ACC112 (cell line): Measurements from ENCODE around the gene GATAD2A.

Source experiments
- H2AFZ ChIP-seq: fragments of 200-600 bp; sonication (generic); one replicate; pipeline ENCODE4 v1.6.0; 2017; ENCODE audit warnings: antibody characterized with exemption, low read length; ENCODE audit not compliant: unreplicated experiment
- H3K27ac ChIP-seq: fragments of 200-600 bp; sonication (generic); 2 replicates; pipeline ENCODE4 v1.5.1; 2014; ENCODE audit warnings: low read depth, mild to moderate bottlenecking, antibody characterized with exemption, low read length, moderate library complexity
- H3K27me3 ChIP-seq: fragments of 200-600 bp; sonication (generic); 2 replicates; pipeline ENCODE4 v1.6.1; 2014; ENCODE audit warnings: mild to moderate bottlenecking, antibody characterized with exemption, low read length, moderate library complexity, mixed read lengths; ENCODE audit not compliant: insufficient read depth
- H3K36me3 ChIP-seq: fragments of 200-600 bp; sonication (generic); 2 replicates; pipeline ENCODE4 v1.6.1; 2016; ENCODE audit warnings: mild to moderate bottlenecking, antibody characterized with exemption, low read length, moderate library complexity, mixed read lengths; ENCODE audit not compliant: insufficient read depth
- H3K4me1 ChIP-seq: fragments of 200-600 bp; sonication (generic); one replicate; pipeline ENCODE4 v1.6.1; 2016; ENCODE audit warnings: low read length, mixed read lengths; ENCODE audit not compliant: insufficient read depth, unreplicated experiment, control insufficient read depth
- H3K4me3 ChIP-seq: fragments of 200-600 bp; sonication (generic); 2 replicates; pipeline ENCODE4 v1.5.1; 2014; ENCODE audit warnings: mild to moderate bottlenecking, low read depth, low read length
- H3K79me2 ChIP-seq: fragments of 200-600 bp; sonication (generic); one replicate; pipeline ENCODE4 v1.6.0; 2016; ENCODE audit warnings: low read length; ENCODE audit not compliant: control insufficient read depth, unreplicated experiment, insufficient read depth

The GATAD2A gene

DNA sequence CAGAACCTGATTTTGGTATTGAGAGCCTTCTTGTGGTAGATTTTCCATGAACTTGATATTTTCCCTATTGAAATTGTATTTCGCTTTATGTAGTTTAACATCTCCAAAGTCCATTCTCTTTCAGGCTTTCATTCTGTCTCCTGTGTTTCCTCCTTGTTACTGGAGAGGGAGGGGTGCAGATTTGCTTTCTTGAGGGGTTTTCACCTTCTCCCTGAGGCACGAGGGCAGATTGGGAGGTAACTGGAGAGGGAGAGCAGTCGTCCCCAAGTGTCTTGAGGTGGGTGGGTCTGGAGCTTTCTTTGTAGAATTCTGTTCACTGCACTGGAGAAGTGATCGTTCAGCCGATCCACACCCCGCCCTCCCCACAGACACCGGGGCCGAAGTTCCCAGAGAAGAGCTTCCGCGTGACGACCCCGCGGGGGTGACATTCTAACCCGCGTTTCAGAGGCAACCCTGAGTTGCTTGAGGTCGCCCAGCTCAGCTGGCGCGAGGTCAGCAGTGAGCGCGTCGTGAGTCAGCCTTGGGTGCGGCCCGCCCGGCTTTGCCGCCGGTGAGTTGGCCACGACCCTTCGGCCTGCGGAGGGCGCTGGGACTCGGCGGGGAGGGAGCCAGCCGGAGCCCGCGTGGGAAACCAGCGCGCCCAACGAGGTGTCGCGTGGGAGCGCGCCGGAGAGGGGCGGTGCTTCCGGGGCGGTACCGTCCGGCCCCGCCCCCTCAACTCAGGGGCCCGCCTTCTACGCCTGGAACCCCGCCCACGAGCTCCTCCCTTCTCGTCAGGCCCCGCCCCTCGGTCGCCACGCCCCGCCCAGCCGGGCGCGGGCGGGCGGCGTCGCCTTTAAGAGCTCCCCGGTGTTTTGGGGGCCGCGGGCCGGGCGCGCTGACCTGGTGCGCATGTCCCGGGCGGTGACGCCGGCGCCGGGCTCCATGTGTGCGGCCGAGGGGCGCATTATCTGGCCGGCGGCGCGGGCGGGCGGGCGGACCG, at the start of gene GATAD2A:
GATAD2A (plus strand) TSS at position 797 of the 982 bp plus-strand sequence. CDS start 59,671 bp downstream, outside the sequence.
- Histone ChIP-seq H3K4me3 (peak within 1 kb of the TSS; percentile 93), H3K79me2 (peaks cover 58% of the 10 kb centered on the region), H3K4me1 (peaks cover 33% of the 10 kb centered on the region), H3K36me3 (no peaks in the 10 kb centered on the region), H2AFZ (peak within 1 kb of the TSS; percentile 43), H3K27ac (peak within 1 kb of the TSS; percentile 91), H3K27me3 (no peaks in the 10 kb centered on the region)

DNA sequence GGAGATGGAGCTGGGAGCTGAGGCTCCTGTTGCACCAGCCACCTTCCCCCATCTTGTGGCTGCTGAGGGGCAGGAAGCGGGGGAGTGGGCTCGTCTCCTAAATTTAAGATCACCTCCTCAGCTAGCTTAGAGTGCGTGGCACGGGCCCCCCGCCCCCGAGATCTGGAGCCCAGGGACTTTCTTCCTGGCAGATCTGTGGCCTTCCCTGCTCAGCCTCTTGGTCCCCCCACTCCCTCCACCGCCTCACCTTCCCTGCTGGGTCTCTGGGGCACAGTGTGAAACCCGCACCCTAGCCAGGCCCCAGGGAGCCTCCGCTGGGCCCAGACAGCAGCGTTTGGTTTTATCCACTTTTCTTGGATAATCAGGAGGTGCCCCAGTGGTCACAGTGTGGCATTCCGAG, 49.0 kb upstream of the GATAD2A start:
- Histone ChIP-seq H3K4me3 (no peak overlapping the region), H2AFZ (no peak overlapping the region), H3K27me3 (no peaks in the 10 kb centered on the region), H3K79me2 (no peaks in the 10 kb centered on the region), H3K27ac (no peak overlapping the region), H3K4me1 (no peaks in the 10 kb centered on the region), H3K36me3 (no peaks in the 10 kb centered on the region)

DNA sequence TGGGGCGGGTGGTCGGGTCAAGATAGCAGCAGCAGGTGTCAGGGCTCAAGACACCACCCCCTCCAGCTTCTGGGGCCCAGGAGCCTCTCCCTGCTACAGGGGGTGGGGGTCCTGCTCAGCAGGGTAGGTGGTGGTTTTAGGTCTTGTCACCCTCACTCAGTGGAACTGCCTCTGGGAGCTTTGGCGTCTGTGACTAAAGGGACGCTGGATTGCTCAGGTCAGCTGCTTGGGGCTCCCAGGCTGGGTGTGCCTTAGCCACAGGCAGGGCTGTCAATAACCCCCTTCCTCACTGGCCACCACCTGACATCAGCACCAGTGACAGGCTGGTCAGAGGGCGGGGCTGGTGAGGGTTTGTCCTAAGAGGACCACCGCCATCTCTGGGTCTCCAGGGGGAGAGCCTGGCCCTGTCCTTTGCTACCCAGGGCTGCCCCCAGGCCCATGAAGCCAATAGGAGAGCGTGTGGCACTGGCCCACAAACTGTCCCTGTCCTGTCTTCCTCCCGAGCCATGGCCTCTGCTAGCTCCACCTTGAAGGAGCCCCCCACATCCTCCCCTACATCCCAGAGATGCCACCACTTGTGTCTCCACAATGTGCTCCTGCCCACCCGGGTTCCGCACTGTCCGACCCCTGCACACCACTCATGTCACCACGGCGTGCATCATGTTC, 48.4 kb upstream of the GATAD2A start:
- Histone ChIP-seq H3K4me1 (no peaks in the 10 kb centered on the region), H2AFZ (no peak overlapping the region), H3K79me2 (no peaks in the 10 kb centered on the region), H3K27me3 (no peaks in the 10 kb centered on the region), H3K27ac (no peak overlapping the region), H3K4me3 (no peak overlapping the region), H3K36me3 (no peaks in the 10 kb centered on the region)

DNA sequence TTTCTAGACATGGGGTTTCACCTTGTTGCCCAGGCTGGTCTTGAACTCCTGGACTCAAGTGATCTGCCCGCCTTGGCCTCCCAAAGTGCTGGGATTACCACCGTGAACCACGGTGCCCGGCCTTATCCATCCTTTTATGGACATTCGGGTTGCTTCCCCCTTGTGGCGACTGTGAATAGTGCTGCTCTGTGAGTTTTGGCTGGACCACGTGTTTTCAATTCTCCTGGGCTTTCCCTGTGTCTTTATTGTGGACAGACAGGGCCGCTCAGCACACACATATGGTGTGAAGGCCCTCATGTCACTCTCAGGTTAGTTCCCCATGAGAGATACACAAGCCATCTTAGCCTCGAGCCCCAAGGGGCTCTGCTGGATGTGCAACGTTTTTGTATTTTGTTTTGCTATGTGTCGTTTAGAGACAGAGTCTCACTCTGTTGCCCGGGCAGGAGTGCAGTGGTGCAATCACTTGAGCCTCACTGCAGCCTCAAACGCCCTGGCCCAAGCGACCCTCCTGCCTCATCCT, 44.3 kb upstream of the GATAD2A start:
- peak overlapping the region; percentile 68 for H2AFZ ChIP-seq

DNA sequence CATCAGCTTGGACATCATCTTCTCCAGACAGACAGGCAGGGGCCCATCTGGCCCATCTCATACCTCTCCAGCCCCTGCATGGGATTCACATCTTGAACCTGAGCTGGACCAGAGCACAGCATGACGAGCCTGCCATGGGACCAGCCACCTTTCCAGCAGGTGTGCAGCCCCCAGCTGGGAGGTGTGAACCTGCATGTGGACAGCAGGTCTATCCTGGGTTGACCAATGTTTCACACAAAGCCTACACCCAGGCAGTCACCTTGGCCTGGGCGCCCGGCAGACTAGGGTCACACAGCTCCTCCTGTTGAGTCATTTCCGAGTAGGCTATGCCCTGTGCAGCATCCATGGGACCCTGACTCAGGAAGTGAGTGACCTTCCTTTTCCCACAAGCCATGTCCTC, 43.4 kb upstream of the GATAD2A start:
- H3K27ac ChIP-seq = no peak overlapping the region
- H3K79me2 ChIP-seq = no peaks in the 10 kb centered on the region
- no peaks in the 10 kb centered on the region for H3K27me3 ChIP-seq
- no peaks in the 10 kb centered on the region for H3K4me1 ChIP-seq
- no peak overlapping the region for H3K4me3 ChIP-seq
- no peak overlapping the region for H2AFZ ChIP-seq
- H3K36me3 ChIP-seq = no peaks in the 10 kb centered on the region

More for the DNA sequence above, 44.3 kb upstream of the GATAD2A start:
- no peaks in the 10 kb centered on the region for H3K27me3 ChIP-seq
- no peaks in the 10 kb centered on the region for H3K4me1 ChIP-seq
- no peaks in the 10 kb centered on the region for H3K79me2 ChIP-seq
- H3K4me3 ChIP-seq = no peak overlapping the region
- no peak overlapping the region for H3K27ac ChIP-seq
- H3K36me3 ChIP-seq = no peaks in the 10 kb centered on the region

GRCh38 chr19:19366434-19367396, 38.8 kb upstream of the GATAD2A start:
- H3K4me1 ChIP-seq = no peaks in the 10 kb centered on the region
- H3K36me3 ChIP-seq = no peaks in the 10 kb centered on the region
- no peak overlapping the region for H3K4me3 ChIP-seq
- no peaks in the 10 kb centered on the region for H3K79me2 ChIP-seq
- H3K27ac ChIP-seq = no peak overlapping the region
- H3K27me3 ChIP-seq = no peaks in the 10 kb centered on the region
- H2AFZ ChIP-seq = no peak overlapping the region

DNA sequence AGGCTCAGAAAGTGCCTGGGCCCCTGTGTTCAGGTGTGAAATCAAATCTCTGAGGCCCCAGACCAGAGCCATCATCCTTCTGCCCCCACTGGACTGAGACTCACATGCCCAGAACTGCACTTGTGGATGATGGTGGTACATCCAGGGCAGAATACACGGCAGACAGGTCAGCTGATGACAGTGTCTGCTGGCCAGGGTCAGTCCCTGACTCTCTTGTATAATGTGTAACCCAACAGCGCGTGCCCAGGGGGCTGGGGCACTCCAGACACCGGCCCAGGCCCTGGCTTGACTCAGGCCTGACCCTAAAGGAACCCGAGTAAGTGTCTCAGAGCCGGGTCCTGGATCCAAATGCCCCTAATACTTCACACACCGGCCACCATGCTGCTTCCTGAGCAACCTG, 37.4 kb upstream of the GATAD2A start:
- no peak overlapping the region for H2AFZ ChIP-seq
- H3K4me1 ChIP-seq = peaks cover 4% of the 10 kb centered on the region
- no peaks in the 10 kb centered on the region for H3K79me2 ChIP-seq
- H3K36me3 ChIP-seq = no peaks in the 10 kb centered on the region
- H3K27me3 ChIP-seq = no peaks in the 10 kb centered on the region
- H3K4me3 ChIP-seq = no peak overlapping the region
- no peak overlapping the region for H3K27ac ChIP-seq

GRCh38 chr19:19371059-19371458, 34.4 kb upstream of the GATAD2A start:
- H3K27me3 ChIP-seq = no peaks in the 10 kb centered on the region
- H3K36me3 ChIP-seq = no peaks in the 10 kb centered on the region
- H3K27ac ChIP-seq = no peak overlapping the region
- H3K4me1 ChIP-seq = peaks cover 4% of the 10 kb centered on the region
- H2AFZ ChIP-seq = no peak overlapping the region
- no peak overlapping the region for H3K4me3 ChIP-seq
- no peaks in the 10 kb centered on the region for H3K79me2 ChIP-seq

DNA sequence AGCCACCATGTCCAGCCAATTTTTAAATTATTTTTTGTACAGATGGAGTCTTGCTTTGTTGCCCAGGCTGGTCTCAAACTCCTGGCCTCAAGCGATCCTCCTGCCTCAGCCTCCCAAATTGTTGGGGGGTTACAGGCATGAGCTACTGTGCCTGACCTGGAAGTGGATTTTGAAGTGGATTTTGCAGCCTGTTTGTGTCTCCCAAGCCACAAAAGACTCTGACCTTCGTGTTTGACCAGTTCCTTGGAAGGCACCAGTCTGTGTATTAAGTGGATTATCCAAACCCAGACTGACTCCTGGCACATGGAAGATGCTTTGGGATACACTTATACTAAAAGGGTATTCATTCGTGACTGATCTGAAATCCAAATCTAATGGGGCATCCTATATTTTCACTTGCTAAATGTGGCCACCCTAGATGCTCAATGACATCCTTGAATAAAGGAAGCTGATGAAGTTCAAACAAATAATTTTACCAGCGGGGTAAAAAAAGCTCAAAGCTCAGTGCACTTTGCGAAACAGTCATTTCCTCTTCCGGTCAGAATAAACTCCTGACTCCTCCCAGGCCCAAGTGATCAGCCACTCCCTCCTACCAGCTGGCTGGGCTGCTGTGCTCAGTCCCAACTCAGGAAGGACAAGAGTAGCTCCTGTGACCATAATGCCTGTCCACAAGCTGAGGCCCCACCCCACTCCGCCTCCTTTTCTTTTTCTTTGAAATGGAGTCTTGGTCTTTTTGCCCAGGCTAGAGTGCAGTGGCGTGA, 32.6 kb upstream of the GATAD2A start:
- H3K4me3 ChIP-seq = no peak overlapping the region; the same call in 1 of the 2 replicates
- H3K27me3 ChIP-seq = no peaks in the 10 kb centered on the region
- H3K27ac ChIP-seq = no peak overlapping the region
- peaks cover 4% of the 10 kb centered on the region for H3K4me1 ChIP-seq
- peak overlapping the region; percentile 97 for H2AFZ ChIP-seq
- H3K36me3 ChIP-seq = no peaks in the 10 kb centered on the region
- no peaks in the 10 kb centered on the region for H3K79me2 ChIP-seq
